HG03520 (cell line): ENCODE measurements around the gene SLCO1B1.
"Not testable (repeated sequence)": the region's sequence is repeated elsewhere in the genome, so short reads cannot be mapped to it uniquely, and the experiment has no call there.

Source experiments
- ATAC-seq: cut with Tn5 transposase; IDR thresholded peaks from one replicate; pipeline ENCODE4 v1.9.1; 2021; ENCODE audit warnings: mild to moderate bottlenecking, moderate library complexity; ENCODE audit not compliant: unreplicated experiment

The SLCO1B1 gene, protein sequence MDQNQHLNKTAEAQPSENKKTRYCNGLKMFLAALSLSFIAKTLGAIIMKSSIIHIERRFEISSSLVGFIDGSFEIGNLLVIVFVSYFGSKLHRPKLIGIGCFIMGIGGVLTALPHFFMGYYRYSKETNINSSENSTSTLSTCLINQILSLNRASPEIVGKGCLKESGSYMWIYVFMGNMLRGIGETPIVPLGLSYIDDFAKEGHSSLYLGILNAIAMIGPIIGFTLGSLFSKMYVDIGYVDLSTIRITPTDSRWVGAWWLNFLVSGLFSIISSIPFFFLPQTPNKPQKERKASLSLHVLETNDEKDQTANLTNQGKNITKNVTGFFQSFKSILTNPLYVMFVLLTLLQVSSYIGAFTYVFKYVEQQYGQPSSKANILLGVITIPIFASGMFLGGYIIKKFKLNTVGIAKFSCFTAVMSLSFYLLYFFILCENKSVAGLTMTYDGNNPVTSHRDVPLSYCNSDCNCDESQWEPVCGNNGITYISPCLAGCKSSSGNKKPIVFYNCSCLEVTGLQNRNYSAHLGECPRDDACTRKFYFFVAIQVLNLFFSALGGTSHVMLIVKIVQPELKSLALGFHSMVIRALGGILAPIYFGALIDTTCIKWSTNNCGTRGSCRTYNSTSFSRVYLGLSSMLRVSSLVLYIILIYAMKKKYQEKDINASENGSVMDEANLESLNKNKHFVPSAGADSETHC

DNA sequence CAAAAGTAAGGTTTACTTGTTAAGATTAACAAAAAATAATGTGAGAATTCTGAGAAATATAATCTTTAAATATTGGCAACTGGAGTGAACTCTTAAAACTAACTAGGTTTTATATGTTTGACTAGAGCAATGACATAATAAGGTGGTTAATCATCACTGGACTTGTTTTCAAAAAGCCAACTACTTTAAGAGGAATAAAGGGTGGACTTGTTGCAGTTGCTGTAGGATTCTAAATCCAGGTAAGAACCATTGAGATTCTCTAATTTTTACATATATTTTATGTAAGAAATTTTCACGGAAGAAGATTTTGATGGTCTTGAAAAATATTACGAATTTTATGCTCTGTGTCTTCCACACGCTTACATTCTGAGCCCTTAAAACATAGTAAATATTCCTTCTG is at the start of gene SLCO1B1:
Gene SLCO1B1, plus strand, starts transcription at position 197 of the 400 bp plus-strand sequence. CDS start 10,381 bp downstream, outside the sequence.
- no peak for ATAC-seq

DNA sequence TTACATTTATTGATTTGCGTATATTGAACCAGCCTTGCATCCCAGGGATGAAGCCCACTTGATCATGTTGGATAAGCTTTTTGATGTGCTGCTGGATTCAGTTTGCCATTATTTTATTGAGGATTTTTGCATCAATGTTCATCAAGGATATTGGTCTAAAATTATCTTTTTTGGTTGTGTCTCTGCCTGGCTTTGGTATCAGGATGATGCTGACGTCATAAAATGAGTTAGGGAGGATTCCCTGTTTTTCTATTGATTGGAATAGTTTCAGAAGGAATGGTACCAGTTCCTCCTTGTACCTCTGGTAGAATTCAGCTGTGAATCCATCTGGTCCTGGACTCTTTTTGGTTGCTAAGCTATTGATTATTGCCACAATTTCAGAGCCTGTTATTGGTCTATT is 46.2 kb upstream of the SLCO1B1 start:
- not testable (repeated sequence) for ATAC-seq

GRCh38 chr12:21111732-21112131 is 19.3 kb upstream of the SLCO1B1 start:
- no peak for ATAC-seq

DNA sequence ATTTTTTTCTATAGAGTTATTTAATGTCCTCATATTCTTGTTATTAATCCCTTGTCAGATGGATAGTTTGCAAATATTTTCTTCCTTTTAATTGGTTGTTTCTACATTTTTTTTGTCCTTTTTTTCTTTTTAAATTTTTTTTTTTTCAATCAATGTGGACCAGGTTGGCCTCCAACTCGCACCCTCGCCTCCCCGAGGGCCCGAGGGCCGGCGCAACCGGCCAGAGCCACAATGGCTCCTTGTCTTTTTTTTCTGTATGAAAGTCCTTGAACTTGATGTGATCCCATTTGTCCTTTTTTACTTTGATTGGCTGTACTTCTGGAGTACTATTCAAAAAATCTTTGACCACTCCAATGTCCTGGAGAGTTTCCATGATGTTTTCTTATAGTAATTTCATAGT is 17.7 kb upstream of the SLCO1B1 start:
- ATAC-seq = no peak

- no peak for ATAC-seq
Observed at GRCh38 chr12:21117995-21118394, 13.0 kb upstream of the SLCO1B1 start.

GRCh38 chr12:21118760-21119159 is 12.2 kb upstream of the SLCO1B1 start:
- ATAC-seq = no peak

DNA sequence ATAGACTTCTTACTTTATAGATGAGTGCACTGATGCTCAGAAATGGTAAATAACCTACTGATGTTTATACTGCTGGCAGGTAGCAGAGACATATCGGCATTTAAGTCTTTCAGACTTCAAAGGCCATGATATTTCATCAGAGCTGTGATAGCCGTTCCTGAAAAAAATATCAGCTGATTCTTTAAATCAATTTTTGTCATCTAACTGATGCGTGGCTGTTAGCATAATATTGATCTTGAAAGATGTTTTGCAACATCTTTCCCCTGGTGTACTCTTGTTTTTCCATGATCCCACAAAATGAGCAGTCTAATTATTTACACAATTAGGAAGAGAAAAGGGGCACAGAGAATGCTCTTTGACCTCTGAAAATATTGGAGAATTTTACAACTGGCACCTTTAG is 1.6 kb upstream of the SLCO1B1 start:
- no peak for ATAC-seq

DNA sequence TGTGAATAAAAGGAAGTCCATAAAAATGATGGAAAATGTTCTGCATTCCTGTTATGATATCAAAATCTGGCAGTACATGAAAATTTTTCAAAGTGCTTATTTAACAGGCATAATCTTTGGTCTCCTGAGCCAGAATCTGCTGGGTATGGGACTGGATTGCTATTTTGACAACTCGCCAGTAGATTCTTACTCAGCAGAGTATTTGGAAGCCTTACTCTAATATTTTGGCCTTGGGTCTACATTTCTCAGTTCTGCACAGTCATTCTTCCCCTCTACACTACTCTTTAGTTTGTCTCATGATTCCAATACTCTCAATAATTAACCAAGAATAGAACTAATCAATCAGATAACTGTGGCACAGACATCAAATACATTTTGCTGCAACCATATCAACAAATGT is 1.1 kb upstream of the SLCO1B1 start:
- ATAC-seq = no peak

GRCh38 chr12:21137318-21137999 is 6.5 kb downstream of the SLCO1B1 start:
- not testable (repeated sequence) for ATAC-seq

DNA sequence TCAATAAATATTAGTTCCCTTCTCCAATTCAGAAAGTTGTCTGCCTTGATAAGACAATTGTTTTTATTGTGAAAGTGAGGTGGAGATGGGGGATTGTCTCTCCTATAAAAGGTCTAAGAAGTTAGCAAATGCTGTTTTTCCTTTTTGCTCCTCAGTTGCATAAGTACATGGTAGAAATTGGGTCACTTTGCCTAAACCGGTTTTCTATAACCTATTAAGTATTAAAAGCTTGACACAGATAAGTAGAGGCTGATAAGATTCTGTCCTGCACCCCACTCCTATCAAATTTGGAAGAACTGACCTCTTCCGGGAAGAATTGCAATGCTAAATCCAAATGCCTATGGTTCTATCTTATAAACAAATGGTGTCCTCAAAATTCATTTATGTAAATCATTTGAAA is 7.0 kb downstream of the SLCO1B1 start:
- ATAC-seq = no peak

DNA sequence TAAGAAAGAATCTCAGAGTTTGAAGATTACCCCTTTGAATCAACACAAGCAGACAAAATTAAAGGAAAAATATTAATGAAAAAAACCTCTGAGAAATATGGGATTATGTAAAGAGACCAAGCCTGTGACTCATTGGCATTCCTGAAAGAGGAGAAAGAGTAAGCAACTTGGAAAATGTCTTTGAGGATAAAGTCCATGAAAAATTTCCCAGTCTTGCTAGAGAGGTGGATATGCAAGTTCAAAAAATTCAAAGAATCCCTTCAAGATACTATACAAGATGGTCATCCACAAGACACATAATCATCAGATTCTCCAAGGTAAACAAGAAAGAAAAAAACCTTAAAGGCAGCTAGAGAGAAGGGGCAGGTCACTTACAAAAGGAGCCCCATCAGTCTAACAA is 13.3 kb downstream of the SLCO1B1 start:
- no peak for ATAC-seq

DNA sequence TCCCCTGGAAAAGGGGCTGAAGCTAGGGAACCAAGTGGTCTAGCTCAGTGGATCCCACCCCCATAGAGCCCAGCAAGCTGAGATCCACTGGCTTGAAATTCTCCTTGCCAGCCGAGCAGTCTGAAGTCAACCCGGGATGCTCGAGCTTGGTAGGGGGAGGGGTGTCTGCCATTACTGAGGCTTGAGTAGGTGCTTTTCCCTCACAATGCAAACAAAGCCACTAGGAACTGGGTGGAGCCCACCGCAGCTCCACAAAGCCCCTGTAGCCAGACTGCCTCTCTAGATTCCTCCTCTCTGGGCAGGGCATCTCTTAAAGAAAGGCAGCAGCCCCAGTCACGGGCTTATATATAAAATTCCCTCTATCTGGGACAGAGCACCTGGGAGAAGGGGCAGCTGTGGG is 18.9 kb downstream of the SLCO1B1 start:
- not testable (repeated sequence) for ATAC-seq

GRCh38 chr12:21151184-21151583 is 20.2 kb downstream of the SLCO1B1 start:
- no peak for ATAC-seq

- ATAC-seq = no peak
Observed at GRCh38 chr12:21155522-21156351, 24.7 kb downstream of the SLCO1B1 start.

DNA sequence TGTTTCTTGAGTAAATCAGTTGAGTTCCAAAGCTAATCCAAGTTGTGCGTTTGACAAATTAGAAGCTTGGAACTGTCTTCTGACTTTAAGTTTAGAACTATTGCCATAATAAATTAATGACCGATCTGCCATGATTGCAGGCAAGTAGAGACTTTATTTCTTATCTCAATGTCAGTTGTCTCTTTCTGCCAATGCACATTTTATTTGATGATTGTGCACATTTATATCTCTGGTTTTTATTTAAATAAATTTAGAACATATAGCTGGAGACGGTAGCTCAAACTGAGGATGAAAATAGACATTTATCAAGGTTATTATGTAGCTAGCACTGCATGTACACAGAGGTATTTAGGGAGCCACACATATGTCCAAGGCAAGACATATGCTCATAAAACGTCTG is 34.1 kb downstream of the SLCO1B1 start:
- no peak for ATAC-seq

- peak; percentile 80 for ATAC-seq
Observed at GRCh38 chr12:21169878-21170472, 39.0 kb downstream of the SLCO1B1 start.

- no peak for ATAC-seq
Observed at GRCh38 chr12:21172079-21172478, 41.1 kb downstream of the SLCO1B1 start.

DNA sequence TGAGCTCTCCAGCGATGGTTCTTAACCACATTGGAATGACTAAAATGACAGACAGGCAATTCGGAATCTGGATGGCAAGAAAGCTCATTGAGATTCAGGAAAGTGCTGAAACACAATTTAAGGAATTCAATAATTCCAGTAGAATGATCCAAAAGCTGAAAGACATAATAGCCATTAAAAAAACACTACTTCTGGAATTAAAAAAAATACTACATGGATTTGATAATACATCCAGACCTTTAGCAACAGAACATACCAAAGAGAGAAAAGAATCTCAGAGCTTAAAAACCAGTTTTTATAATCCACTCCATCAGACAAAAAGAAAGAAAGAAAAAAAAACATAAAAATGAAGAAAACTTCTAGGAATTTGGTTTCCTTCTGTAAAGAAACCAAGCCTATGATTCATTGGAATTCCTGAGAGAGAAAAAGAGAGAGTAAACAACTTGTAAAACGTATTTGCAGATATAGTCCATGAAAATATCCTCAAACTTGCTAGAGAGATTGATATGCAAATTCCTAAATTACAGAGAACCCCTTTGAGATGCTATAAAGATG is 52.8 kb downstream of the SLCO1B1 start:
- ATAC-seq = no peak

DNA sequence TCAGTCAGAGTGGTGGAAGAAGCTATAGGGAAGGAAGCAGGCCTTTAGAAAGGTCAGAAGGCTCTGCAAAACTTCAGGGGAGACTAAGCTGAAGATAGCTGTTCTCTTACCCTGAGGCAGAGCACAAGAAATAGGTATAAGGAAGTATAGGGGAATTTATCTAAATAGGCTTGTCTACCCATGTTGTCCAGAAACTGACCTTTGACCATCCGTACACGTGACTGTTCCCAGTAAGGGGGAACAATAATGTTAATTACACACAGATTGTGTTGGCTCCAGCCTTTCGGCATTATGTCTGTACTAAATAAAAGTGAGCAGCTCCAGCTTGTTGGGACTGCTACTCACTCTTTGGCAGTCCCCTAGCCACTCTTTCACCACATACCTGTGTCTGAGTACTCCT is 59.0 kb downstream of the SLCO1B1 start:
- no peak for ATAC-seq

- ATAC-seq = not testable (repeated sequence)
Observed at GRCh38 chr12:21214433-21214832, 83.4 kb downstream of the SLCO1B1 start.
